Inferior parietal cortex (tissue), 1 donor: Measurements from ENCODE around the gene OR4F17.
"Not testable (repeated sequence)": the region's sequence is repeated elsewhere in the genome, so short reads cannot be mapped to it uniquely, and the experiment has no call there.

Experiments
- DNase-seq: peaks from one replicate; pipeline ENCODE4 v3.0.0-alpha.2; 2016; ENCODE audit errors: extremely low spot score

Gene OR4F17

GRCh38 chr19:106804-107203, at the start of gene OR4F17:
TSS of gene OR4F17 (plus strand) at chr19:107104. CDS start at chr19:110679, 3,575 bp downstream.
- not testable (repeated sequence) for DNase-seq

GRCh38 chr19:70793-71192, 36.1 kb upstream of the OR4F17 start:
- not testable (repeated sequence) for DNase-seq

- not testable (repeated sequence) for DNase-seq
These were observed 24.0 kb upstream of the OR4F17 start for GRCh38 chr19:82864-83263.

- DNase-seq = not testable (repeated sequence)
These were observed 23.3 kb upstream of the OR4F17 start for GRCh38 chr19:83626-84025.

GRCh38 chr19:90678-91077, 16.2 kb upstream of the OR4F17 start:
- DNase-seq = not testable (repeated sequence)

GRCh38 chr19:94794-95193, 12.1 kb upstream of the OR4F17 start:
- not testable (repeated sequence) for DNase-seq

- not testable (repeated sequence) for DNase-seq
These were observed 9.3 kb upstream of the OR4F17 start for GRCh38 chr19:97647-98046.

- not testable (repeated sequence) for DNase-seq
These were observed 13.7 kb downstream of the OR4F17 start for GRCh38 chr19:120443-121140.
